Spleen (tissue), 7 donors: ENCODE results near the gene CRTC2.

Experiments
- CTCF ChIP-seq, 11 experiments: fragments of 200-600 bp in 7 of 11; fragments of 450-650 bp in 4 of 11; sonication (generic) in 4 of 11; IDR thresholded peaks in 8 of 11; conservative IDR thresholded peaks in 3 of 11; 1 replicate in 7 of 11; 2 replicates in 4 of 11; pipeline versions ENCODE4 v1.4.0 to v1.8.0; 2016 to 2021; ENCODE audit warnings: antibody characterized with exemption in 11 of 11, inconsistent platforms in 4 of 11, mild to moderate bottlenecking in 1 of 11
- POLR2A ChIP-seq, 3 donors: fragments of 450-650 bp; IDR thresholded peaks; one replicate each; pipeline ENCODE4 v1.5.1; 2017; ENCODE audit warnings: antibody characterized with exemption in 3 of 3, mild to moderate bottlenecking in 1 of 3
- POLR2AphosphoS5 ChIP-seq, 3 donors: sonication (generic); formaldehyde crosslinking; IDR thresholded peaks; one replicate each; pipeline ENCODE4 v1.5.1; 2017; ENCODE audit warnings: antibody characterized with exemption in 3 of 3
- donor health status: DM: no; HTN: no; CAD: no; lungs with moderate emphysema.
- donor health status: DM: no; HTN: no; CAD: no.
- donor health status: DM: no; HTN: no; CAD: no.

GRCh38 chr1:153906396-153906795 is 52.0 kb downstream of the CRTC2 start:
- TF ChIP-seq CTCF (IDR thresholded peaks at IDR 0.05 in 8 of 11, conservative IDR thresholded peaks at IDR 0.05 in 3 of 11) (no peak), POLR2AphosphoS5 (IDR thresholded peaks at IDR 0.05) (no peak), POLR2A (IDR thresholded peaks at IDR 0.05) (no peak)
